Measurements from ENCODE around the gene TSSK6.

The TSSK6 gene

DNA sequence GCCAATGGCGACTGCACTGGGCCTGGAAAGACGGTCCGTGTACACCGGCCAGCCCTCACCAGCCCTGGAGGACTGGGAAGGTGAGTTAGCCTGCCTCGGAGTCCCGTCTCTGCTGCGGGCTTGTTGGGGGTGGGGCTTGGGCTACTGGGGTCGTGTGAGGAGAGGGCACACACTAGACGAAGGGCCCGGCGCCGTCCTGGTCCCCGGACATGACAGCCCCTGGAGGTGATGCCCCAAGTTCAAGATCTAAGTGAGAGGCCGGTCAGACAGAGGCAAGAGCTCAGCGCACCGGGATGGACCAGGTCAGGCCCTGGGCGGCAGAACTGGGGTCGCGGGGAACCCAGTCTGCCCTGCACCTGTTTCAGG, 24.3 kb upstream of the TSSK6 start:
- no peaks in the 10 kb centered on the region for H3K9me3 Mint-ChIP-seq
- H3K4me1 Mint-ChIP-seq = peaks cover 7% of the 10 kb centered on the region
- no peak overlapping the region for H3K4me3 Mint-ChIP-seq
- no peak for TF ChIP-seq CTCF (IDR thresholded peaks at IDR 0.05; ENCODE audit: unreplicated experiment in 3 of 3)
- H3K36me3 Mint-ChIP-seq (ENCODE audit: low read depth) = no peaks in the 10 kb centered on the region
- no peak overlapping the region for H3K27ac Mint-ChIP-seq
- H3K27me3 Mint-ChIP-seq (ENCODE audit: low read depth) = peaks cover 9% of the 10 kb centered on the region

GRCh38 chr19:19538785-19539166, 23.4 kb upstream of the TSSK6 start:
- Mint-ChIP-seq H3K27ac (no peak overlapping the region), H3K4me1 (peaks cover 14% of the 10 kb centered on the region), H3K36me3 (ENCODE audit: low read depth) (no peaks in the 10 kb centered on the region), H3K9me3 (no peaks in the 10 kb centered on the region), H3K4me3 (peak overlapping the region; percentile 73 to 82 (median 75)), H3K27me3 (ENCODE audit: low read depth) (peaks cover 9% of the 10 kb centered on the region)
- TF ChIP-seq CTCF (IDR thresholded peaks at IDR 0.05; ENCODE audit: unreplicated experiment in 3 of 3) = no peak

- Mint-ChIP-seq H3K4me3 (peak within 1 kb of the TSS; percentile 74 to 82 (median 75)), H3K27ac (no peak within 1 kb of the TSS), H3K4me1 (peaks cover 16% of the 10 kb centered on the region), H3K27me3 (ENCODE audit: low read depth) (peaks cover 9% of the 10 kb centered on the region), H3K36me3 (ENCODE audit: low read depth) (no peaks in the 10 kb centered on the region), H3K9me3 (no peaks in the 10 kb centered on the region)
- no peak for TF ChIP-seq CTCF (IDR thresholded peaks at IDR 0.05; ENCODE audit: unreplicated experiment in 3 of 3)
Observed at GRCh38 chr19:19538061-19538784, 22.9 kb upstream of the TSSK6 start, which contains the start of gene CILP2. Gene CILP2, plus strand, starts transcription at chr19:19538265. Its CDS starts 85 bp downstream, at chr19:19538350.

GRCh38 chr19:19537075-19538048, 22.0 kb upstream of the TSSK6 start:
- Mint-ChIP-seq H3K36me3 (ENCODE audit: low read depth) (no peaks in the 10 kb centered on the region), H3K27ac (no peak overlapping the region), H3K27me3 (ENCODE audit: low read depth) (peaks cover 12% of the 10 kb centered on the region), H3K4me1 (peaks cover 16% of the 10 kb centered on the region), H3K4me3 (peak overlapping the region; percentile 65 to 75 (median 66)), H3K9me3 (no peaks in the 10 kb centered on the region)
- TF ChIP-seq CTCF (IDR thresholded peaks at IDR 0.05; ENCODE audit: unreplicated experiment in 3 of 3) = no peak

DNA sequence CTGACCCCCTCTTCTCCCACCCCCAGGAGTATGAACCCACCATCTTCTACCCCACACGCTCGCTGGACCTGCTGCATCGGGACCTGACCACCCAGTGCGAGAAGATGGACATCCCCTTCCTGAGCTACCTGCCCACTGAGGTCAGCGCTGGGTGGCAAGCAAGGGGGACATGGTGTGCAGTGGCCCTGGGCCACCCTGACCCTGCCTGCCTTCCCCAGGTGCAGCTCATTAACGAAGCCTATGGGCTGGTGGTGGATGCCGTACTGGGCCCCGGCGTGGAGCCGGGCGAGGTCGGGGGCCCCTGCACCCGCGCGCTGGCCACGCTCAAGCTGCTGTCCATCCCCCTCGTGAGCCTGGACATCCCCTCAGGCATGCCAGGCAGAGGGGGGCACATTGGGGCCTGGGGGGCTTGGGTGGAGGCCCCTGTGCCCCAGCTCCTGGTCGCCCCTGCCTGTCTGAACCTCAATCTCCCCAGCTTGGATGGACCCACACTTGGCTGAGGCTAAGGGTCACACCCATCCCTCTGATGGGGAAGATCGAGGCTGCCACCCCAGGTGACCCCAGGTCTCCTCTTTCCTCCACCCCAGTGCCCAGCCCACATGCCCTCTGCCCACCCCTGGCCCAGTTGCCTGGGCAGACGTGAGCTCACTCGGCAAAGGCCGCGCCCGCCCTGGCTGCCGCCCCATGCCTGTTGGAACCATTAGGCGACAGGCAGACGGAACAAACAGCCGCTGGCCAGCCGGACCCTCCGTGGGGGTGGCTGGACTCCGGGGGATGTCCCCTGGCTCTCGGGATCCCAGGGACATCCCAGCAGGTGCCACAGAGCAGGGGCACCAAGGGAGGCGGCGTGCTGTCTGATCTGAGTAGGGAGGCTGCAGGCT, 20.2 kb upstream of the TSSK6 start:
- peaks cover 26% of the 10 kb centered on the region for H3K4me1 Mint-ChIP-seq
- no peak for TF ChIP-seq CTCF (IDR thresholded peaks at IDR 0.05; ENCODE audit: unreplicated experiment in 3 of 3)
- H3K36me3 Mint-ChIP-seq (ENCODE audit: low read depth) = no peaks in the 10 kb centered on the region
- peaks cover 12% of the 10 kb centered on the region for H3K27me3 Mint-ChIP-seq (ENCODE audit: low read depth)
- H3K27ac Mint-ChIP-seq = no peak overlapping the region
- H3K9me3 Mint-ChIP-seq = no peaks in the 10 kb centered on the region
- H3K4me3 Mint-ChIP-seq = no peak overlapping the region

Measured in nephron (organoid).